Measurements from ENCODE around the gene CLIC1.

- TF ChIP-seq CTCF (IDR thresholded peaks at IDR 0.05) (no peak), POLR2AphosphoS5 (IDR thresholded peaks at IDR 0.05) (no peak), POLR2A (IDR thresholded peaks at IDR 0.05) (no peak)
These were observed 4.3 kb upstream of the CLIC1 start for GRCh38 chr6:31740397-31741223.
